Lung (tissue), 12 donors: ENCODE data around the gene ADGRG2. TPM values are rescaled to one million over a fixed set of nuclear protein-coding genes. Genes with fewer than 3 reads are reported as not detected.

ENCODE experiments used
- ATAC-seq: fragments of 200-7000 bp; cut with Tn5 transposase; one replicate; pipeline ENCODE4 v1.9.1; 2020; ENCODE audit warnings: moderate number of reproducible peaks; ENCODE audit not compliant: insufficient read depth, low FRiP score
- DNase-seq, 3 donors: peaks; one replicate each; pipeline ENCODE4 v3.0.0-alpha.2; 2013 to 2017
- H3K27ac ChIP-seq, 2 donors: one replicate each; pipeline ENCODE4 v1.5.1; 2013; ENCODE audit warnings: mild to moderate bottlenecking in 2 of 2, moderate library complexity in 2 of 2, control low read depth in 1 of 2, inconsistent platforms in 1 of 2, low read depth in 1 of 2, low read length in 1 of 2
- H3K27me3 ChIP-seq, 3 donors: one replicate each; pipeline ENCODE4 v1.5.1; 2013; ENCODE audit warnings: low read length in 2 of 3; ENCODE audit not compliant: control insufficient read depth in 3 of 3, insufficient read depth in 3 of 3
- H3K36me3 ChIP-seq, 4 donors: one replicate each; pipeline ENCODE4 v1.5.1; 2013; ENCODE audit warnings: low read length in 4 of 4, mild to moderate bottlenecking in 1 of 4, moderate library complexity in 1 of 4; ENCODE audit not compliant: control insufficient read depth in 4 of 4, insufficient read depth in 4 of 4
- H3K4me1 ChIP-seq, 5 donors: one replicate each; pipeline ENCODE4 v1.5.1; 2013; ENCODE audit warnings: low read length in 5 of 5, mild to moderate bottlenecking in 2 of 5, moderate library complexity in 1 of 5; ENCODE audit not compliant: control insufficient read depth in 5 of 5, insufficient read depth in 5 of 5
- H3K4me3 ChIP-seq: one replicate; pipeline ENCODE4 v1.5.1; 2013; ENCODE audit warnings: mild to moderate bottlenecking, control low read depth, moderate library complexity
- H3K9ac ChIP-seq, 2 donors: one replicate each; pipeline ENCODE4 v1.5.1; 2013; ENCODE audit warnings: low read length in 2 of 2, control low read depth in 1 of 2; ENCODE audit not compliant: insufficient read depth in 1 of 2
- H3K9me3 ChIP-seq, 4 donors: one replicate each; pipeline ENCODE4 v1.5.1; 2013; ENCODE audit warnings: low read length in 3 of 4, mild to moderate bottlenecking in 1 of 4, moderate library complexity in 1 of 4; ENCODE audit not compliant: control insufficient read depth in 4 of 4, insufficient read depth in 3 of 4
- CTCF ChIP-seq: IDR thresholded peaks from 2 replicates; pipeline ENCODE4 v1.5.1; 2012; ENCODE audit warnings: mild to moderate bottlenecking; ENCODE audit errors: control extremely low read depth, extremely low read depth
- WGBS, 2 donors: extraction: QIAGEN DNeasy Blood & Tissue Kit; methylation state at CpG; one replicate each; pipeline ENCODE4 v1.1.7; 2013; 5-methylcytosine and 5-hydroxymethylcytosine counted together
- polyA plus RNA-seq, 2 donors: library from polyadenylated mRNA; stranded (reverse); fragments of 200-250 nt; gene quantifications; one replicate each; pipeline ENCODE4 v1.2.1, GENCODE V29; 2013
- total RNA-seq, 2 donors: library from RNA; depleted of rRNA in 1 of 2; stranded (reverse); fragments of >200 nt in 1 of 2; gene quantifications; one replicate each; pipeline ENCODE4 v1.2.1, GENCODE V29; 2014 to 2021
- donor health status: control.
- donor health status: control.
- donor health status: Bipolar disorder and iron deficiency.
- donor health status: healthy.
- donor health status: DM: yes; HTN: yes; CAD: no.

The ADGRG2 gene
- total and polyA plus RNA-seq, 4 donors, result 0.24 to 10.5 (median 1.00) TPM

DNA sequence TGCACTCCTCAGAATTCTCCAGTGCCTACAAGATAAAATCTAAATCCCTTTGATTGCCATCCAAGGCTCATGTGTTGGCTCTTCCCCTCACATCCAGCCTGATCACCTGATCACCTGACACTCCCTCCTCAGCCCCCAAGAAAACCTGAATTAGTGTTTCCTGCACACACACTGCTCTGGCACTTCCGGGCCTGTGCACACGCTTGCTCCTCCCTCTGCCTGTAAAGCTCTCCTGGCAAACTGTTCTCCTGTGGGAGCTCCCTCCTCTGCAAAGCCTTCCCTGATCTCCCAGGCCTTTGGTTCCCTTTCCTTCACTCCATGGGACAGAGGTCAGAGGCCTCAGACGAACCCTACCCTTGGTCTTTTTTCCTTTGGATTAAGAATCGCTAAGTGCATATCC lies 158.2 kb downstream of the ADGRG2 start:
- no peak for TF ChIP-seq CTCF
- DNase-seq (no peak), ATAC-seq (no peak)
- 57 to 78% methylated on average over 4 of the region's 4 CpGs for WGBS, 2 donors
- Histone ChIP-seq H3K4me1 (peaks cover 0 to 6% (median 0%) of the 10 kb centered on the region in 5 donors), H3K9ac (no peak overlapping the region), H3K27me3 (peaks cover 0 to 9% (median 5%) of the 10 kb centered on the region in 3 donors), H3K36me3 (no peaks in the 10 kb centered on the region), H3K4me3 (no peak overlapping the region), H3K9me3 (no peaks in the 10 kb centered on the region), H3K27ac (no peak overlapping the region)

- Histone ChIP-seq H3K4me3 (no peak overlapping the region), H3K27ac (no peak overlapping the region), H3K27me3 (peaks cover 0 to 9% (median 5%) of the 10 kb centered on the region in 3 donors), H3K9ac (no peak overlapping the region), H3K4me1 (peaks cover 0 to 6% (median 0%) of the 10 kb centered on the region in 5 donors), H3K36me3 (no peaks in the 10 kb centered on the region), H3K9me3 (no peaks in the 10 kb centered on the region)
- DNase-seq, result no peak
- no peak for ATAC-seq
- TF ChIP-seq CTCF, result no peak
Measured at GRCh38 chrX:18962329-18962728, 159.9 kb downstream of the ADGRG2 start.

DNA sequence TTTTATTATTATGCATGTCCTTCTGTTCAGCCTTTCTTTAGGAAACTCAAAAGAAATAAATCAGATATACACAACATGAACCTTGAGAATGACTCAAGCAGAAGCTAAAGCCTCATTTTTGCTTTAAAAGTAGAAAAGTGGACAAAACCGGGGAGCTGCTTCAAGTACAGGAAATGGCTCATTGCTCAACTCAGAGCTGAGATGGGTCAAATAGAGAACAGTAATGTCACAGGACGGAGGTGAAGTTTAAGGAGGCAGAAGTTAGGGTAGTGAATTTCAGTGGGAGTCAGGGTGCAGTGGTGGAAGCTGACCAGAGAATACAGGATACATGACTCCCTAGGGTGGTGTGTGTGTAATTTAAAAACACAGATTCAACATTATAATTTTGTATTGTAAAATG lies 160.6 kb downstream of the ADGRG2 start:
- H3K9me3 ChIP-seq, result no peaks in the 10 kb centered on the region
- 19 to 56% methylated on average over 2 of the region's 2 CpGs for WGBS, 2 donors
- H3K4me1 ChIP-seq, result peaks cover 0 to 2% (median 0%) of the 10 kb centered on the region in 5 donors
- H3K27me3 ChIP-seq, result peaks cover 0 to 9% (median 0%) of the 10 kb centered on the region in 3 donors
- DNase-seq, result no peak
- H3K9ac ChIP-seq, result no peak overlapping the region
- no peak overlapping the region for H3K4me3 ChIP-seq
- no peak overlapping the region for H3K27ac ChIP-seq
- no peaks in the 10 kb centered on the region for H3K36me3 ChIP-seq
- no peak for TF ChIP-seq CTCF
- ATAC-seq, result no peak
